IPS DF 19.7 (cell line): ENCODE measurements around the gene MAGED2.
A peak's percentile ranks its signal among the peaks of the same experiment; 100 is the strongest.
"Not testable (repeated sequence)": the region's sequence is repeated elsewhere in the genome, so short reads cannot be mapped to it uniquely, and the experiment has no call there.

ENCODE experiments used
- DNase-seq: peaks from one replicate; pipeline ENCODE4 v3.0.0-alpha.2; 2013; ENCODE audit warnings: low read depth, low spot score

The MAGED2 gene, protein sequence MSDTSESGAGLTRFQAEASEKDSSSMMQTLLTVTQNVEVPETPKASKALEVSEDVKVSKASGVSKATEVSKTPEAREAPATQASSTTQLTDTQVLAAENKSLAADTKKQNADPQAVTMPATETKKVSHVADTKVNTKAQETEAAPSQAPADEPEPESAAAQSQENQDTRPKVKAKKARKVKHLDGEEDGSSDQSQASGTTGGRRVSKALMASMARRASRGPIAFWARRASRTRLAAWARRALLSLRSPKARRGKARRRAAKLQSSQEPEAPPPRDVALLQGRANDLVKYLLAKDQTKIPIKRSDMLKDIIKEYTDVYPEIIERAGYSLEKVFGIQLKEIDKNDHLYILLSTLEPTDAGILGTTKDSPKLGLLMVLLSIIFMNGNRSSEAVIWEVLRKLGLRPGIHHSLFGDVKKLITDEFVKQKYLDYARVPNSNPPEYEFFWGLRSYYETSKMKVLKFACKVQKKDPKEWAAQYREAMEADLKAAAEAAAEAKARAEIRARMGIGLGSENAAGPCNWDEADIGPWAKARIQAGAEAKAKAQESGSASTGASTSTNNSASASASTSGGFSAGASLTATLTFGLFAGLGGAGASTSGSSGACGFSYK

GRCh38 chrX:54807524-54808108, at the start of gene MAGED2:
Gene MAGED2, plus strand, starts transcription at chrX:54807745. Its CDS starts 1,587 bp downstream, at chrX:54809332.
- no peak for DNase-seq

- DNase-seq: no peak
Observed at GRCh38 chrX:54758114-54759055, 49.2 kb upstream of the MAGED2 start.

GRCh38 chrX:54774391-54775094, 33.0 kb upstream of the MAGED2 start:
- DNase-seq: not testable (repeated sequence)

GRCh38 chrX:54776061-54776460, 31.5 kb upstream of the MAGED2 start:
- no peak for DNase-seq

- no peak for DNase-seq
Observed at GRCh38 chrX:54776987-54777672, 30.4 kb upstream of the MAGED2 start.

- DNase-seq: no peak
Observed at GRCh38 chrX:54785901-54786300, 21.6 kb upstream of the MAGED2 start.

- no peak for DNase-seq
Observed at GRCh38 chrX:54786967-54787366, 20.6 kb upstream of the MAGED2 start.

GRCh38 chrX:54788446-54788845, 19.1 kb upstream of the MAGED2 start:
- DNase-seq: no peak

- not testable (repeated sequence) for DNase-seq
Observed at GRCh38 chrX:54789405-54789804, 18.1 kb upstream of the MAGED2 start.

DNA sequence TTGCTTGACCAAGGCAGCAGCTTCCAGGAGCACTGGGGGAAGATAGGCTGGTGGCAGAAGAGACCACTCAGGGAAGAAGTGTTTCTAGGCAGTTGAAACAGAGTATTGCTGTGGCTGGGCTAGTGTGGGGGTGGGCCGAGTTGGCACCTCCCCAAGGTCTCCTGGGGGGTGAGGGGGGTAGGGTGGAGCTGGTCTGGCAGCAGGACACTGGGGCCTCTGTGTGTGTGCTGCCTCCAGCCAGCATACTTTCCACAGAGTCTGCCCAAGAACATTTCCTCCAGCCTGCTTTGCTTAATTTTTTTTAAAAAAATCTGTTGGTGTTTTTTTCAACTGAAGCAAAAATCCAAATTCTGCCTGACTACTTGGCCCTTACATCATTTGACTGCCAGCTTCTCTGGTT, 13.5 kb upstream of the MAGED2 start:
- DNase-seq: no peak

DNA sequence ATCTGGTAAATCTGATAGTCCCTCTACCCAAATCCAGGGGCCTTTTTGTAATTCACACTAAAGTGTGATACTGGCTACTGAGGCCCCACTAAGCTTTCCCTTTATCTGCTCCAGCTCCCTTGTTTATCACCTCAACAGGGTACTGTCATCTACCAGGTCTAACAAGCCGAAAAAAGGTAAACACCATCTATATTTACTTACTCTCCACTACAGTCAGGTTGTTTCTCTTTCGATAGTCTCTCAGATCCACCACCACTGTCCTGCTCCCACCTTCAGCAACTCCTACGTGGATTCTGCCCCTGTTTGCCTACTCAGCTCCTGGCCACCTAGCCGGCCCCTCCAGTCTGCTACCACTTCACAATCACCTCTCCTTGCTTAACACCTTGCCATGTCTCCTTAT, 12.8 kb upstream of the MAGED2 start:
- DNase-seq: no peak

- DNase-seq: no peak
Observed at GRCh38 chrX:54798137-54798536, 9.4 kb upstream of the MAGED2 start, which contains the start of gene ITIH6. Gene ITIH6, minus strand, starts transcription at chrX:54798255. Its CDS starts 45 bp downstream, at chrX:54798210.

DNA sequence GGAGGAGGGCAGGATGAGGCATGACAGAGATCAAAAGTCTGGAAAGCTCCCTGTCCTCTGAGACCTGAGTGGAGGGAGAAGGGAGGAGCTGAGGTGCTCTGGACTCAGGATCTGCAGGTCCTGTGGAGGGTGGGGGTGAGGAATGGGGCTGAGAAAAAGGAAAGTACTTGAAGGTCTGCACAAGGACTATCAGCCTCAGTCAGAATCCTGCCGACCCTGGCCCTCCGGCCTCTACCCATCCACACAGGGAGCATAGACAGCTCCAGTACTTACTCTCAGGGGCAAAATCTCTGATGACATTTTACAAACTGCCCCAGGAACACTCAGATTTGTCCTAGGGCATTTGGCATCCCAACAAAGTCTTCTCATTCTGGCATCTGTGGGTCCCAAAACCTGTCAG, 8.5 kb upstream of the MAGED2 start:
- no peak for DNase-seq

- DNase-seq: no peak
Observed at GRCh38 chrX:54808109-54808604, 612 bp downstream of the MAGED2 start.

- DNase-seq: peak; percentile 78
Observed at GRCh38 chrX:54808605-54809483, 1.3 kb downstream of the MAGED2 start.

GRCh38 chrX:54810532-54810931, 3.0 kb downstream of the MAGED2 start:
- no peak for DNase-seq

DNA sequence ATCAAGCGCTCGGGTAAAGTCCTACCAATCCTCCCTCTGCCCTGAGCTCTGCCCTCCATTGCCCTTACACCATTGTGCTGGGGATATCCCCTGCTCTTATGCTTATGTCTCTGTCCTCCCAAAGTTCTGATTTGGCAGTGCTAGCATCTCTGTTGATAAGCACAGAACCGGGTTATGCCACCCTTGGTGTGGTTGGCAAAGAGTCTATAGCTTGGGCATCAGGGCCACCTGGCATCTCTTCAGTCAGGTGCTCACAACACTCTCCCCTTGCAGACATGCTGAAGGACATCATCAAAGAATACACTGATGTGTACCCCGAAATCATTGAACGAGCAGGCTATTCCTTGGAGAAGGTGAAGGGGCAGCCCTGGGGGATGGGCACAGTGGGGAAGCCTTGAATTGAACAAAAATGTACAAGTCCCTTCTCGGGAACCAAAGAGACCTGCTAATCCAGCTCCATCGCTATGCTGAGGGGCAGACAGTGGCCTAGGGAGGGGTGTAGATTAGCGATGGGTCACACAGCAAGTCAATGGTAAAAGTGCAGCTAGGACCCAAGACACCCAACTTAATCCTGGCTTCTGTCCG, 3.8 kb downstream of the MAGED2 start:
- no peak for DNase-seq

- DNase-seq: no peak
Observed at GRCh38 chrX:54812306-54812705, 4.8 kb downstream of the MAGED2 start.
